Panc1 (cell line): ENCODE data around the gene SLFN5. TPM values are rescaled to one million over a fixed set of nuclear protein-coding genes. Genes with fewer than 3 reads are reported as not detected.

Experiments used
- ATAC-seq: fragments of 200-7000 bp; cut with Tn5 transposase; 2 replicates; pipeline ENCODE4 v1.9.1; 2020; ENCODE audit warnings: mild to moderate bottlenecking, moderate library complexity
- BruUV-seq: library from RNA; stranded (reverse); fragments of 400-500 nt; replicated peaks from 2 replicates; lab custom pipeline; 2021; lab: Mats Ljungman, UMichigan
- CTCF ChIA-PET: fragments of 300-600 bp; sonication (Branson Sonifier 250); formaldehyde crosslinking; loops from one replicate; lab custom pipeline; 2022; ENCODE audit warnings: antibody characterized with exemption; lab: Charles Lee
- POLR2A ChIA-PET: fragments of 300-600 bp; sonication (Branson Sonifier 250); formaldehyde crosslinking; loops from one replicate; lab custom pipeline; 2022; ENCODE audit warnings: antibody characterized with exemption; lab: Charles Lee
- DNase-seq: peaks from one replicate; pipeline ENCODE4 v3.0.0-alpha.2; 2010; ENCODE audit warnings: low read depth, low spot score
- H3K27ac ChIP-seq: 2 replicates; pipeline ENCODE4 v1.5.1; 2011; ENCODE audit warnings: mild to moderate bottlenecking, low read length, inconsistent platforms
- H3K27me3 ChIP-seq: fragments of 200-500 bp; sonication (Bioruptor generic); 2 replicates; pipeline ENCODE4 v1.6.0; 2014; ENCODE audit warnings: low read length, inconsistent platforms; ENCODE audit not compliant: control insufficient read depth, insufficient read depth
- H3K36me3 ChIP-seq: fragments of 200-500 bp; sonication (Bioruptor generic); 2 replicates; pipeline ENCODE4 v1.5.1; 2014; ENCODE audit warnings: inconsistent platforms, mild to moderate bottlenecking, low read length, moderate library complexity; ENCODE audit not compliant: control insufficient read depth, insufficient read depth
- H3K4me1 ChIP-seq: 2 replicates; pipeline ENCODE4 v1.5.1; 2011; ENCODE audit warnings: inconsistent platforms, mild to moderate bottlenecking, low read length, moderate library complexity; ENCODE audit not compliant: control insufficient read depth, insufficient read depth
- H3K4me3 ChIP-seq, 2 experiments: 2 replicates each; pipeline ENCODE4 v1.5.1; 2011 to 2012; ENCODE audit warnings: low read depth in 2 of 2, low read length in 2 of 2, mild to moderate bottlenecking in 2 of 2, inconsistent platforms in 1 of 2, moderate library complexity in 1 of 2
- H3K9me3 ChIP-seq: fragments of 200-500 bp; sonication (Bioruptor generic); 2 replicates; pipeline ENCODE4 v1.5.1; 2014; ENCODE audit warnings: low read depth, mild to moderate bottlenecking, inconsistent platforms, low read length, moderate library complexity; ENCODE audit not compliant: control insufficient read depth, insufficient read depth
- POLR2AphosphoS5 ChIP-seq: IDR thresholded peaks from 2 replicates; pipeline ENCODE4 v1.6.1; 2012; ENCODE audit warnings: mild to moderate bottlenecking, low read depth, low read length, moderate library complexity
- SIN3A ChIP-seq: IDR thresholded peaks from 2 replicates; pipeline ENCODE4 v1.6.1; 2012; ENCODE audit warnings: low read depth, mild to moderate bottlenecking, low read length, moderate library complexity, borderline replicate concordance; ENCODE audit not compliant: insufficient read depth
- TCF7L2 ChIP-seq: IDR thresholded peaks from 2 replicates; pipeline ENCODE4 v1.6.1; 2011; ENCODE audit warnings: mild to moderate bottlenecking, low read depth, low read length, inconsistent platforms
- in situ Hi-C: cut with HindIII; loops from 2 replicates; pipeline ENCODE4 v1.10.0; 2016; ENCODE audit warnings: low sequenced_read_pairs, low pct_unique_long_range_greater_than_20kb
- intact Hi-C: fragments of 100-400 bp; cut with micrococcal nuclease; formaldehyde crosslinking; loops from one replicate; pipeline ENCODE4 v1.10.0; 2022; ENCODE audit not compliant: unreplicated experiment
- total RNA-seq: library from RNA; stranded (reverse); gene quantifications from one replicate; pipeline ENCODE4 v1.2.1, GENCODE V29; 2021; ENCODE audit not compliant: unreplicated experiment
- TF ChIP-seq, protein P1 (sequence below), 2 experiments: IDR thresholded peaks; 2 replicates each; pipeline ENCODE4 v1.6.1; 2011 to 2012; ENCODE audit warnings: low read depth in 2 of 2, control low read depth in 1 of 2, low read length in 1 of 2, mild to moderate bottlenecking in 1 of 2, moderate library complexity in 1 of 2; ENCODE audit not compliant: insufficient read depth in 1 of 2
- TF ChIP-seq, protein P2 (sequence below): fragments of 450-650 bp; IDR thresholded peaks from 2 replicates; pipeline ENCODE4 v1.5.1; 2017; ENCODE audit warnings: mild to moderate bottlenecking

SLFN5 gene
- total RNA-seq, 1 experiment from 2014 or later: 5.4 TPM

DNA sequence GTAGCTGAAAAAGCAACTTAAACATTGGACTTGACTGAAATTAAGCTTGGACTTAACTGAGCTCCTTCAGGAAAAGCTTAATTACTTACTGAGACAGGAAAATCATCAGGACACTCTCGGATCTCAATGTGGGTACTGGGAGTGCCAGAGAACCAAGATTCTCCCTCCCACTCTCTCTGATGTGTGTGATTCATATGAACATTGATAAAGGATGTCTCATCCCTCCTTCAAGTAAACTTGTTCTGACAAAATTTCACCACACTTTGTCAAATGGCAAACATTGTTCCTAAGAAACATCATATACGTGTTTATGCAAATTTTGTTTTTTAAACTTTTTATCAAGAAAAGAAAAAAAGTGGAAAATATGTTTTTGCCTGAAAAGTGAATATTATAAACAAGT is 4.1 kb upstream of the SLFN5 start:
- in situ Hi-C loops (no loop called here), intact Hi-C loops (no loop called here)
- ChIA-PET POLR2A (no interaction called here), CTCF (no interaction called here)
- no TSS peak for BruUV-seq
- H3K9me3 ChIP-seq: no peaks in the 10 kb centered on the region
- TF ChIP-seq, protein P1, sequence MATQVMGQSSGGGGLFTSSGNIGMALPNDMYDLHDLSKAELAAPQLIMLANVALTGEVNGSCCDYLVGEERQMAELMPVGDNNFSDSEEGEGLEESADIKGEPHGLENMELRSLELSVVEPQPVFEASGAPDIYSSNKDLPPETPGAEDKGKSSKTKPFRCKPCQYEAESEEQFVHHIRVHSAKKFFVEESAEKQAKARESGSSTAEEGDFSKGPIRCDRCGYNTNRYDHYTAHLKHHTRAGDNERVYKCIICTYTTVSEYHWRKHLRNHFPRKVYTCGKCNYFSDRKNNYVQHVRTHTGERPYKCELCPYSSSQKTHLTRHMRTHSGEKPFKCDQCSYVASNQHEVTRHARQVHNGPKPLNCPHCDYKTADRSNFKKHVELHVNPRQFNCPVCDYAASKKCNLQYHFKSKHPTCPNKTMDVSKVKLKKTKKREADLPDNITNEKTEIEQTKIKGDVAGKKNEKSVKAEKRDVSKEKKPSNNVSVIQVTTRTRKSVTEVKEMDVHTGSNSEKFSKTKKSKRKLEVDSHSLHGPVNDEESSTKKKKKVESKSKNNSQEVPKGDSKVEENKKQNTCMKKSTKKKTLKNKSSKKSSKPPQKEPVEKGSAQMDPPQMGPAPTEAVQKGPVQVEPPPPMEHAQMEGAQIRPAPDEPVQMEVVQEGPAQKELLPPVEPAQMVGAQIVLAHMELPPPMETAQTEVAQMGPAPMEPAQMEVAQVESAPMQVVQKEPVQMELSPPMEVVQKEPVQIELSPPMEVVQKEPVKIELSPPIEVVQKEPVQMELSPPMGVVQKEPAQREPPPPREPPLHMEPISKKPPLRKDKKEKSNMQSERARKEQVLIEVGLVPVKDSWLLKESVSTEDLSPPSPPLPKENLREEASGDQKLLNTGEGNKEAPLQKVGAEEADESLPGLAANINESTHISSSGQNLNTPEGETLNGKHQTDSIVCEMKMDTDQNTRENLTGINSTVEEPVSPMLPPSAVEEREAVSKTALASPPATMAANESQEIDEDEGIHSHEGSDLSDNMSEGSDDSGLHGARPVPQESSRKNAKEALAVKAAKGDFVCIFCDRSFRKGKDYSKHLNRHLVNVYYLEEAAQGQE (IDR thresholded peaks at IDR 0.05; ENCODE audit: insufficient read depth in 1 of 2, low read depth in 2 of 2, low read length in 1 of 2): no peak
- TF ChIP-seq, protein P2, sequence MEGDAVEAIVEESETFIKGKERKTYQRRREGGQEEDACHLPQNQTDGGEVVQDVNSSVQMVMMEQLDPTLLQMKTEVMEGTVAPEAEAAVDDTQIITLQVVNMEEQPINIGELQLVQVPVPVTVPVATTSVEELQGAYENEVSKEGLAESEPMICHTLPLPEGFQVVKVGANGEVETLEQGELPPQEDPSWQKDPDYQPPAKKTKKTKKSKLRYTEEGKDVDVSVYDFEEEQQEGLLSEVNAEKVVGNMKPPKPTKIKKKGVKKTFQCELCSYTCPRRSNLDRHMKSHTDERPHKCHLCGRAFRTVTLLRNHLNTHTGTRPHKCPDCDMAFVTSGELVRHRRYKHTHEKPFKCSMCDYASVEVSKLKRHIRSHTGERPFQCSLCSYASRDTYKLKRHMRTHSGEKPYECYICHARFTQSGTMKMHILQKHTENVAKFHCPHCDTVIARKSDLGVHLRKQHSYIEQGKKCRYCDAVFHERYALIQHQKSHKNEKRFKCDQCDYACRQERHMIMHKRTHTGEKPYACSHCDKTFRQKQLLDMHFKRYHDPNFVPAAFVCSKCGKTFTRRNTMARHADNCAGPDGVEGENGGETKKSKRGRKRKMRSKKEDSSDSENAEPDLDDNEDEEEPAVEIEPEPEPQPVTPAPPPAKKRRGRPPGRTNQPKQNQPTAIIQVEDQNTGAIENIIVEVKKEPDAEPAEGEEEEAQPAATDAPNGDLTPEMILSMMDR: no peak
- no peak for TF ChIP-seq SIN3A
- no peak for TF ChIP-seq POLR2AphosphoS5
- TF ChIP-seq TCF7L2: no peak
- ATAC-seq (no peak), DNase-seq (no peak)
- H3K4me3 ChIP-seq: no peak overlapping the region
- H3K4me1 ChIP-seq: peaks cover 11% of the 10 kb centered on the region
- no peak overlapping the region for H3K27ac ChIP-seq
- H3K36me3 ChIP-seq: no peaks in the 10 kb centered on the region
- peaks cover 4% of the 10 kb centered on the region; the same call in 1 of the 2 replicates for H3K27me3 ChIP-seq

DNA sequence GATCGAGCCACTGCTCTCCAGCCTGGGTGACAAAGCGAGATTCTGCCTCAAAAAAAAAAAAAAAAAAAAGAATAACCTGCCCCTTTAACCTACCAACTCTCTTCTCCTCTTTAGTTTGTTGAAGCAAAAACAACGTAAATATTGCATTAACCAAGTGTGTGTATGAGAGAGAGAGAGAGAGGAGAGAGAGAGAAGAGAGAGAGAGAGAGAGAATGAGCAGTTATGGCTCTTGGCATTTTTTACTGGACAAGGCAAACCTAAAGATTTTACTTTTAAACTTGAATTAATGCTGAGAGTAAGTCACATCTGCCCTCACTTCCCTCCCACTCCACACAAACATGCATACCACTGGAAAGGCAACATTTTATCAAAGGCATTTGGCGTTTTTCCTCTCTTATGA is 3.0 kb upstream of the SLFN5 start:
- no peak for DNase-seq
- BruUV-seq: no TSS peak
- TF ChIP-seq, protein P2: no peak
- TF ChIP-seq, protein P1 (IDR thresholded peaks at IDR 0.05; ENCODE audit: insufficient read depth in 1 of 2, low read depth in 2 of 2, low read length in 1 of 2): no peak
- TF ChIP-seq SIN3A: no peak
- no peak for TF ChIP-seq TCF7L2
- ChIA-PET CTCF (no interaction called here), POLR2A (no interaction called here)
- Histone ChIP-seq H3K27me3 (peaks cover 4% of the 10 kb centered on the region; the same call in 1 of the 2 replicates), H3K36me3 (no peaks in the 10 kb centered on the region), H3K27ac (no peak overlapping the region), H3K9me3 (no peaks in the 10 kb centered on the region), H3K4me1 (peaks cover 20% of the 10 kb centered on the region), H3K4me3 (no peak overlapping the region)
- in situ Hi-C loops: no loop called here
- intact Hi-C loops: no loop called here
- no peak for ATAC-seq
